C4-2B (cell line): ENCODE data around the gene NFATC2.

Experiments
- H3K27ac ChIP-seq: fragments of 450-650 bp; 2 replicates; pipeline ENCODE4 v1.5.1; 2017
- CTCF ChIP-seq: fragments of 450-650 bp; conservative IDR thresholded peaks from 2 replicates; pipeline ENCODE4 v1.5.1; 2017; ENCODE audit warnings: mild to moderate bottlenecking
- ZFX ChIP-seq: fragments of 450-650 bp; IDR thresholded peaks from 2 replicates; pipeline ENCODE4 v1.6.1; 2017

The NFATC2 gene

DNA sequence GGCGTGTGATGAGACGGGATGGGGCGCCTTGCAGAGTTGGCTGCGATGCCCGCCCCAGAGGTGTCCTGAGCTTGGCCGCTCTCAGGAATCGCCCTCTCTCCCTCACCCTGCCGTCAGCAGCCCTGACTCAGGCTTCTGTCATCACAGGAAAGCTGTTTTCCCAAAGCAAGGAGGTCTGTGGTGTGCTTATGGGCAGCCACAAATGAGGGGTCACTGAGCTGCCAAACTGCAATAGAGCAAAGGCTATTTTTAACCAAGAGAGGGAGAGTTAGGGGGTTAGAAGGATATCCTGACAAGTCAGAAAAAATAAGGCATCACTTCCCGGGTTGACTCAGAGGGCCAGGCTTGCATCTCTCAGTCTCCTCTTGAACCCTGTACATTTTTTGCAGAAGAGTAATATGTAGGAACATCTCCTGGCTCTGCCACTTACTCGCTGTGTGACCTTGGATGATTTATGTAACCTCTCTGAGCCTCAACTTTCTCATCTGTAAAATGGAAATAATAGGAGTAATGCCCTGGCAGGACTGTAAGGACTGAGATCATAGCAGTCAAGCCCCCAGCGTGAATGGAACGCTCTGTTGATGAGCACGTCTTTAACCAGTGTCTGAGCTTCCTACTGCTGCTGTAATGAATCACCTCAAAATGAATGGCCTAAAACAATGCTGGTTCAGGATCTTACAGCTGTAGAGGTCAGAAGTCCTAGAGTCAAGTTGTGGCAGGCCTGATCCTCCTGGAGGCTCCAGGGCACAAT is 181.9 kb downstream of the NFATC2 start:
- H3K27ac ChIP-seq: no peak overlapping the region

DNA sequence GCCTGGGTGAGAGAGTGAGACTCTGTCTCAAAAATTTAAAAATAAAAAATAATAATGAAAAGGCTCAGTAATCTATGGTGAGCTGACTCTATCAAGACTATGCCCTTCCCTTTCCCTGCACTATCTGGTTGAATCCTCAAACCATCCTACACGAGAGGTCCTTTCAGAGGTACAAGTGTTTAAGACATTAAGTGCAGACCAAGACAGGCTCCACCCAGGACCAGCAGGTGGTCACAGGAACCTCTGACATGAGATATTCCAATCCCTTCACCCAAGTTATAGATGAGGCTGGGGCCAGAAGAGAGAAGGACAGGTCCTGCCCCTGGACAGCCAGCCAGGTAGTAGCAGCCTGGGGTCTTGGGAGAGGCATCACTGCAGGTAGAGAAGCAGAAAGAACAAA is 182.6 kb downstream of the NFATC2 start:
- TF ChIP-seq ZFX (no peak), CTCF (no peak)
- H3K27ac ChIP-seq: no peak overlapping the region

More for the DNA sequence above, 181.9 kb downstream of the NFATC2 start:
- no peak for TF ChIP-seq CTCF
- TF ChIP-seq ZFX: no peak

- H3K27ac ChIP-seq: no peak overlapping the region
- no peak for TF ChIP-seq CTCF
- TF ChIP-seq ZFX: no peak
Observed at GRCh38 chr20:51359401-51359800, 183.1 kb downstream of the NFATC2 start.

- TF ChIP-seq CTCF (no peak), ZFX (no peak)
- H3K27ac ChIP-seq: no peak overlapping the region
Observed at GRCh38 chr20:51358032-51358724, 184.3 kb downstream of the NFATC2 start.

DNA sequence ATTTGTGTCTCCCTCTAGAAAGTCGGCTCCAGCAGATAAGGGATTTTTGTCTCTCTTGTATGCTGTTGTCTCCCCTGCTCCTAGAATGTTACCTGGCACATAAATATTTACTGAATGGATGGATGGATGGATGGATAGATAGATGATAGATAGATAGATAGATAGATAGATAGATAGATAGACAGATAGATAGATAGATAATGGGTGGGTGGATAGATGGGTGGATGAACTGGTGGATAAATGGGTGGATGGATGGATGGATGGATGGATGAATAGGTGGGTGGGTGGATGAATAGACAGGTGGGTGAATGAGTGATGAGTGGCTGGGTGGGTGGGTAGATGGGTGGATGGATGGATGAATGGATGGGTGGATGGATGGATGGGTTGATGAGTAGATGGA is 185.0 kb downstream of the NFATC2 start:
- no peak for TF ChIP-seq ZFX
- no peak for TF ChIP-seq CTCF

DNA sequence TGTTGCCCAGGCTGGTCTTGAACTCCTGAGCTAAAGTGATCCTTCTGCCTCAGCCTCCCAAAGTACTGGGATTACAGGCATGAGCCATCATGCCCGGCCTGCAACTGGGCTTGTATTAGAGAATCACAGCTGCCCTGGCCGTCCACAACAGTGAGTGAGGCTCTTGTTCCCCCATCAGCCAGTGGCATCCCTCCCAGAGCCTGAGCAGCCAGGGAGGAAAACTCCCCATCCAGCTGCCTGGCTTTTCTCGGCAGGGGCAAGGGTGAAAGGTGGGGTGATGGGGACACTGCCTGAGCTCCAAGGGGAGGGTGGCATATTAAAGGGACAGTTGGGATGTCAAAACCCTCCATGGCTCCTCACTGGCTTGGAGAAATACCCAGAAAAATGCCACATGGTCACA is 185.6 kb downstream of the NFATC2 start:
- TF ChIP-seq ZFX: no peak
- no peak for TF ChIP-seq CTCF
- H3K27ac ChIP-seq: no peak overlapping the region

More for the DNA sequence above, 185.0 kb downstream of the NFATC2 start:
- no peak overlapping the region for H3K27ac ChIP-seq

DNA sequence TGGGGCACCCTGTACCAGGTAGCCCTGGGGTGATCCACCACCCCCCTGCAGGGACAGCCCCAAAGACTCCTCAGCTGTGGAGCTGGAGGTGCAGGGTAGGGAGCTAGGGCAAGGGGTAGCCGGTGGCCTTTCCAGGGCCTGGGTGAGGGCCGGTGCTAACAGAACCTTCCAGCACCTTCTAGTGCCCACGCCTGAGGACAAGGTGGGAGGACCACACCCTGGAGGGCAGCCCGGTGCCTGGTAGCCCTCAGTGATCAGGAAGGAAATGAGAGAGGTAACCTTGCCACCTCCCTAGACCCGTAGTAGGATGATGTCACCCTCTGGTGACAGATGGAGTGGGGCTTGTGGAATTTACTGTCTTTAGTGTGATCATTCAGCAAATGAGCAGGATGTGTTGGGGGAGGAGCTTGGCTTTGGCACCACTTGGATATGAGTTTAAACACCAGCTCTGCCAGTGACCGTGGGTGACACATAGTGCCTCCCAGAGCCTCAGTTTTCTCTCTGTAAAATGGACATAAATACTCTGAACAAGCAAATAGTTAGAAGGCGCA is 187.7 kb downstream of the NFATC2 start:
- TF ChIP-seq ZFX: no peak
- no peak for TF ChIP-seq CTCF
- H3K27ac ChIP-seq: no peak overlapping the region
